HL-60 (cell line): ENCODE data around the gene SLC22A23.

Experiments used
- DNase-seq, 2 experiments: peaks; one replicate each; pipeline ENCODE4 v3.0.0-alpha.2; 2010 to 2020; ENCODE audit warnings: low read depth in 1 of 2, low spot score in 1 of 2
- H3K27ac ChIP-seq: fragments of 250-450 bp; sonication (Bioruptor Pico); replicated peaks from 2 replicates; pipeline ENCODE4 v1.5.1; 2020; ENCODE audit warnings: mild to moderate bottlenecking, moderate library complexity
- H3K27me3 ChIP-seq: fragments of 250-450 bp; sonication (Bioruptor Pico); 2 replicates; pipeline ENCODE4 v1.5.1; 2021; ENCODE audit warnings: mild to moderate bottlenecking, moderate library complexity; ENCODE audit not compliant: insufficient read depth, poor library complexity, severe bottlenecking
- H3K4me3 ChIP-seq: replicated peaks from 2 replicates; pipeline ENCODE4 v1.5.1; 2011; ENCODE audit warnings: mild to moderate bottlenecking, control low read depth, low read length; ENCODE audit not compliant: insufficient read depth
- GABPA ChIP-seq: IDR thresholded peaks from 2 replicates; pipeline ENCODE4 v1.6.1; 2012; ENCODE audit warnings: low read depth
- POLR2AphosphoS5 ChIP-seq: IDR thresholded peaks from 2 replicates; pipeline ENCODE4 v1.6.1; 2012; ENCODE audit warnings: low read depth
- SPI1 ChIP-seq: IDR thresholded peaks from 2 replicates; pipeline ENCODE4 v1.6.1; 2012; ENCODE audit warnings: low read depth, mild to moderate bottlenecking, borderline replicate concordance
- TF ChIP-seq, protein P1 (sequence below): IDR thresholded peaks from 2 replicates; pipeline ENCODE4 v1.6.1; 2012; ENCODE audit warnings: low read depth; ENCODE audit not compliant: insufficient replicate concordance
- TF ChIP-seq, protein P2 (sequence below): IDR thresholded peaks from one replicate; pipeline ENCODE4 v1.5.1; 2011; ENCODE audit warnings: low read length, control low read depth, inconsistent platforms; ENCODE audit not compliant: insufficient read depth

SLC22A23 gene

DNA sequence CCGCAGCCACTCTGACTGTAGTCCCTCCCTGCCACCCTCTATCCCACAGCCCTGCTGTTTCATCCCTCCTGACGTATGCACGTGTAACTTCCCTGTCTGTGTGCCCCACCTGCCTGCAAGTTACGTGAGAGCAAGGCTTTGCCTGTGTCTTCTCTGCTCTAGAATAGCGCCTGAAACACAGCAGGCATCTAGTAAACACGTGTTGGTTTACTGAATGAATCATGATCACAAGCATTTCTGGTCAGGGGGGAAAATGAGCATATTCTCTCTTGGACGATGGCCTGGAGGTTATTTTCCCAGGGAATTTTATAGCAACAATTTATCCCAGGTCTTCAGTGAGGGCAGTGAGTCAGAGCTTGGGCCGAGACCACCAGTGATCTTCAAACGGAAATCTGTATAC, 159.8 kb downstream of the SLC22A23 start:
- DNase-seq: no peak
- Histone ChIP-seq H3K27ac (no peak overlapping the region), H3K27me3 (peaks cover under 1% of the 10 kb centered on the region), H3K4me3 (no peak overlapping the region)
- TF ChIP-seq POLR2AphosphoS5 (no peak), SPI1 (no peak), GABPA (no peak)
- TF ChIP-seq, protein P1, sequence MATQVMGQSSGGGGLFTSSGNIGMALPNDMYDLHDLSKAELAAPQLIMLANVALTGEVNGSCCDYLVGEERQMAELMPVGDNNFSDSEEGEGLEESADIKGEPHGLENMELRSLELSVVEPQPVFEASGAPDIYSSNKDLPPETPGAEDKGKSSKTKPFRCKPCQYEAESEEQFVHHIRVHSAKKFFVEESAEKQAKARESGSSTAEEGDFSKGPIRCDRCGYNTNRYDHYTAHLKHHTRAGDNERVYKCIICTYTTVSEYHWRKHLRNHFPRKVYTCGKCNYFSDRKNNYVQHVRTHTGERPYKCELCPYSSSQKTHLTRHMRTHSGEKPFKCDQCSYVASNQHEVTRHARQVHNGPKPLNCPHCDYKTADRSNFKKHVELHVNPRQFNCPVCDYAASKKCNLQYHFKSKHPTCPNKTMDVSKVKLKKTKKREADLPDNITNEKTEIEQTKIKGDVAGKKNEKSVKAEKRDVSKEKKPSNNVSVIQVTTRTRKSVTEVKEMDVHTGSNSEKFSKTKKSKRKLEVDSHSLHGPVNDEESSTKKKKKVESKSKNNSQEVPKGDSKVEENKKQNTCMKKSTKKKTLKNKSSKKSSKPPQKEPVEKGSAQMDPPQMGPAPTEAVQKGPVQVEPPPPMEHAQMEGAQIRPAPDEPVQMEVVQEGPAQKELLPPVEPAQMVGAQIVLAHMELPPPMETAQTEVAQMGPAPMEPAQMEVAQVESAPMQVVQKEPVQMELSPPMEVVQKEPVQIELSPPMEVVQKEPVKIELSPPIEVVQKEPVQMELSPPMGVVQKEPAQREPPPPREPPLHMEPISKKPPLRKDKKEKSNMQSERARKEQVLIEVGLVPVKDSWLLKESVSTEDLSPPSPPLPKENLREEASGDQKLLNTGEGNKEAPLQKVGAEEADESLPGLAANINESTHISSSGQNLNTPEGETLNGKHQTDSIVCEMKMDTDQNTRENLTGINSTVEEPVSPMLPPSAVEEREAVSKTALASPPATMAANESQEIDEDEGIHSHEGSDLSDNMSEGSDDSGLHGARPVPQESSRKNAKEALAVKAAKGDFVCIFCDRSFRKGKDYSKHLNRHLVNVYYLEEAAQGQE: no peak
- TF ChIP-seq, protein P2, sequence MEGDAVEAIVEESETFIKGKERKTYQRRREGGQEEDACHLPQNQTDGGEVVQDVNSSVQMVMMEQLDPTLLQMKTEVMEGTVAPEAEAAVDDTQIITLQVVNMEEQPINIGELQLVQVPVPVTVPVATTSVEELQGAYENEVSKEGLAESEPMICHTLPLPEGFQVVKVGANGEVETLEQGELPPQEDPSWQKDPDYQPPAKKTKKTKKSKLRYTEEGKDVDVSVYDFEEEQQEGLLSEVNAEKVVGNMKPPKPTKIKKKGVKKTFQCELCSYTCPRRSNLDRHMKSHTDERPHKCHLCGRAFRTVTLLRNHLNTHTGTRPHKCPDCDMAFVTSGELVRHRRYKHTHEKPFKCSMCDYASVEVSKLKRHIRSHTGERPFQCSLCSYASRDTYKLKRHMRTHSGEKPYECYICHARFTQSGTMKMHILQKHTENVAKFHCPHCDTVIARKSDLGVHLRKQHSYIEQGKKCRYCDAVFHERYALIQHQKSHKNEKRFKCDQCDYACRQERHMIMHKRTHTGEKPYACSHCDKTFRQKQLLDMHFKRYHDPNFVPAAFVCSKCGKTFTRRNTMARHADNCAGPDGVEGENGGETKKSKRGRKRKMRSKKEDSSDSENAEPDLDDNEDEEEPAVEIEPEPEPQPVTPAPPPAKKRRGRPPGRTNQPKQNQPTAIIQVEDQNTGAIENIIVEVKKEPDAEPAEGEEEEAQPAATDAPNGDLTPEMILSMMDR: no peak

DNA sequence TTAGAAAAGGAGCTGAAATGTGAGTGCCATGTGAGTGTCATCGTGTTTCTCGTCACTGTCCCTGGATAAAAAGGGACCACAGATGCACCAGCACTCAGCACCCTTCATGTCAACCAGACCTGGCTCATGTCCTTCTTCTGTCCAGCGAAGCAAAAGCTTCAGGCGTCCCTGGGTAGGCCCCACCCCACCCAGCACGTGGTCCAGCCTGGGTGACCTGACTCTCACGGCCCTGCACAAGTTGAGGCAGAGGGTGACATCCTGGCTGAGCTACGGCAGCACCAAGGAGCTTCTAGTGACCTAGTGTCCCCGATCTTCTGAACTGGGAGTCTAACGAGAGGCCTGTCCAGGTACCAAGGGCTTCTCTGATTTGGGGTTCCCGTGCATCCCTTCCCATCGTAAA, 160.3 kb downstream of the SLC22A23 start:
- no peak for DNase-seq
- no peak overlapping the region for H3K27ac ChIP-seq
- H3K27me3 ChIP-seq: peaks cover 2% of the 10 kb centered on the region
- TF ChIP-seq, protein P1: no peak
- TF ChIP-seq SPI1 (no peak), GABPA (no peak), POLR2AphosphoS5 (no peak)
- TF ChIP-seq, protein P2: no peak
- H3K4me3 ChIP-seq: no peak overlapping the region

DNA sequence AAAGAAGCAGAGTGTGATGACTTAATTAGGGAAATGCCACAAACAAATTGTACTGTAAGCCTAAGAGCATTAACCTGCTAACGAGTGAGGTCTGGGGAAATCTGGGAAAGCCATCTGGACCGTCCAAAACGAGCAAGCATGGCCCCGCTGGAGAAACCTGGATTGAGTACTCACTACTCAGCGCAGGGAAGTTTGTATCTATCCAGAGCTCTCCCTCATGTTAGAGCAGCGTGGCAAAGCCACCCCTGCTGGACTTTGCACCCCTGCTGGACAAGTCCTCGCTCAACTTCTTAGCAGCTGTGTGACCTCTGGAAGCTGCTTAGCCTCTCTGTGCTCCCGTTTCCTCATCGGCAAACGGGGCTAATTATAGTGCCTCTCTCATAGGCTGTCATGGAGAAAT, 160.8 kb downstream of the SLC22A23 start:
- no peak overlapping the region for H3K27ac ChIP-seq
- DNase-seq: no peak
- no peak for TF ChIP-seq GABPA
- TF ChIP-seq, protein P2: no peak
- no peak for TF ChIP-seq POLR2AphosphoS5
- TF ChIP-seq, protein P1: no peak
- TF ChIP-seq SPI1: no peak
- H3K4me3 ChIP-seq: no peak overlapping the region
- peaks cover 2% of the 10 kb centered on the region for H3K27me3 ChIP-seq
